SK-N-SH (cell line): ENCODE data around the gene SLC8B1. TPM values are rescaled to one million over a fixed set of nuclear protein-coding genes. Genes with fewer than 3 reads are reported as not detected.

ENCODE experiments used
- CTCF ChIA-PET: fragments of 300-600, 350-600 bp; formaldehyde crosslinking; extraction: SDS; loops from one replicate; lab custom pipeline; 2021; lab: Yijun Ruan, JAX
- POLR2A ChIA-PET: fragments of 350-600 bp; sonication (Branson Sonifier 250); formaldehyde crosslinking; extraction: SDS; loops from one replicate; lab custom pipeline; 2020; ENCODE audit warnings: antibody characterized with exemption, inconsistent platforms; lab: Yijun Ruan, JAX
- DNase-seq: peaks from one replicate; pipeline ENCODE4 v3.0.0; 2012
- H2AFZ ChIP-seq: fragments of 200-600 bp; sonication (generic); 2 replicates; pipeline ENCODE4 v1.8.1; 2016; ENCODE audit warnings: antibody characterized with exemption, mild to moderate bottlenecking, low read depth
- H3F3A ChIP-seq: fragments of 200-600 bp; sonication (generic); replicated peaks from 2 replicates; pipeline ENCODE3; 2016; ENCODE audit warnings: antibody characterized with exemption, mild to moderate bottlenecking; ENCODE audit not compliant: insufficient read depth
- H3K27ac ChIP-seq, 2 experiments: fragments of 200-500 bp in 1 of 2; fragments of 200-600 bp in 1 of 2; sonication (Bioruptor generic) in 1 of 2; sonication (generic), shearing (Covaris generic) in 1 of 2; 2 replicates each; pipeline versions ENCODE4 v1.5.1 to v1.6.1; 2014 to 2016; ENCODE audit warnings: low read depth in 2 of 2, inconsistent platforms in 1 of 2, low read length in 1 of 2, mild to moderate bottlenecking in 1 of 2, mixed read lengths in 1 of 2
- H3K27me3 ChIP-seq: fragments of 200-600 bp; sonication (generic), shearing (Covaris generic); 2 replicates; pipeline ENCODE4 v1.6.1; 2016; ENCODE audit warnings: mixed run types; ENCODE audit not compliant: insufficient read depth
- H3K36me3 ChIP-seq, 2 experiments: fragments of 200-500 bp in 1 of 2; fragments of 200-600 bp in 1 of 2; sonication (Bioruptor generic) in 1 of 2; sonication (generic) in 1 of 2; replicated peaks in 1 of 2; 2 replicates each; pipeline versions ENCODE3 to v1.5.1; 2014 to 2016; ENCODE audit warnings: low read length in 1 of 2, mild to moderate bottlenecking in 1 of 2; ENCODE audit not compliant: insufficient read depth in 2 of 2, control insufficient read depth in 1 of 2
- H3K4me1 ChIP-seq, 2 experiments: fragments of 200-500 bp in 1 of 2; fragments of 200-600 bp in 1 of 2; sonication (Bioruptor generic) in 1 of 2; sonication (generic), shearing (Covaris generic) in 1 of 2; 2 replicates each; pipeline versions ENCODE4 v1.5.1 to v1.6.1; 2014 to 2016; ENCODE audit warnings: low read depth in 1 of 2, low read length in 1 of 2, mixed run types in 1 of 2; ENCODE audit not compliant: insufficient read depth in 2 of 2, control insufficient read depth in 1 of 2
- H3K4me2 ChIP-seq: fragments of 200-600 bp; sonication (generic), shearing (Covaris generic); 2 replicates; pipeline ENCODE4 v1.6.1; 2017; ENCODE audit warnings: mixed run types
- H3K4me3 ChIP-seq, 2 experiments: fragments of 200-500 bp in 1 of 2; fragments of 200-600 bp in 1 of 2; sonication (Bioruptor generic) in 1 of 2; sonication (generic), shearing (Covaris generic) in 1 of 2; 2 replicates each; pipeline versions ENCODE4 v1.5.1 to v1.8.1; 2014 to 2016; ENCODE audit warnings: low read depth in 2 of 2, inconsistent platforms in 1 of 2, low read length in 1 of 2, mild to moderate bottlenecking in 1 of 2, mixed read lengths in 1 of 2, moderate library complexity in 1 of 2
- H3K79me2 ChIP-seq: fragments of 200-600 bp; sonication (generic); 2 replicates; pipeline ENCODE4 v1.8.1; 2017; ENCODE audit warnings: mild to moderate bottlenecking; ENCODE audit not compliant: insufficient read depth
- H3K9ac ChIP-seq: fragments of 200-600 bp; sonication (generic); 2 replicates; pipeline ENCODE4 v1.6.1; 2017; ENCODE audit warnings: mixed run types
- H3K9me2 ChIP-seq: fragments of 200-600 bp; sonication (generic); 2 replicates; pipeline ENCODE4 v1.6.1; 2017; ENCODE audit warnings: mixed run types
- H3K9me3 ChIP-seq: fragments of 200-600 bp; sonication (generic); 2 replicates; pipeline ENCODE4 v1.6.1; 2017; ENCODE audit warnings: mixed run types, mild to moderate bottlenecking, moderate library complexity
- H4K20me1 ChIP-seq: fragments of 200-600 bp; sonication (generic); 2 replicates; pipeline ENCODE4 v1.6.1; 2017; ENCODE audit warnings: mild to moderate bottlenecking, mixed run types; ENCODE audit not compliant: insufficient read depth
- CTCF ChIP-seq: fragments of 200-600 bp; sonication (generic); IDR thresholded peaks from 2 replicates; pipeline ENCODE4 v1.6.1; 2017; ENCODE audit warnings: antibody characterized with exemption, mild to moderate bottlenecking, moderate library complexity
- ELF1 ChIP-seq: IDR thresholded peaks from 2 replicates; pipeline ENCODE4 v1.4.0; 2012
- FOSL2 ChIP-seq: IDR thresholded peaks from 2 replicates; pipeline ENCODE4 v1.4.0; 2012; ENCODE audit warnings: low read depth, mild to moderate bottlenecking, moderate library complexity, borderline replicate concordance
- FOXJ3 ChIP-seq: sonication (generic); formaldehyde crosslinking; IDR thresholded peaks from 2 replicates; pipeline ENCODE4 v1.5.1; 2020; ENCODE audit warnings: mild to moderate bottlenecking, missing genetic modification reagents
- FOXM1 ChIP-seq: IDR thresholded peaks from 2 replicates; pipeline ENCODE4 v1.4.0; 2012; ENCODE audit warnings: low read depth, mild to moderate bottlenecking
- MAX ChIP-seq: IDR thresholded peaks from 2 replicates; pipeline ENCODE4 v1.4.0; 2012; ENCODE audit warnings: low read depth
- MEF2A ChIP-seq: IDR thresholded peaks from 2 replicates; pipeline ENCODE4 v1.4.0; 2012; ENCODE audit warnings: low read depth, borderline replicate concordance
- MXI1 ChIP-seq: IDR thresholded peaks from 2 replicates; pipeline ENCODE4 v1.6.1; 2012; ENCODE audit warnings: mild to moderate bottlenecking, low read depth, low read length, improper control_type of control experiment
- NRF1 ChIP-seq: IDR thresholded peaks from 2 replicates; pipeline ENCODE4 v1.6.1; 2012; ENCODE audit warnings: low read depth, mild to moderate bottlenecking, low read length
- PBX3 ChIP-seq: IDR thresholded peaks from 2 replicates; pipeline ENCODE4; 2012
- REST ChIP-seq: IDR thresholded peaks from 2 replicates; pipeline ENCODE4 v1.6.1; 2012; ENCODE audit warnings: mild to moderate bottlenecking, low read depth, low read length, moderate library complexity
- RFX5 ChIP-seq: IDR thresholded peaks from 2 replicates; pipeline ENCODE4 v1.6.1; 2012; ENCODE audit warnings: mild to moderate bottlenecking, improper control_type of control experiment, low read length
- RXRA ChIP-seq: IDR thresholded peaks from 2 replicates; pipeline ENCODE4 v1.4.0; 2012; ENCODE audit warnings: low read depth, mild to moderate bottlenecking, borderline replicate concordance
- USF1 ChIP-seq: IDR thresholded peaks from 2 replicates; pipeline ENCODE4 v1.4.0; 2012; ENCODE audit warnings: low read depth, borderline replicate concordance
- USF2 ChIP-seq: fragments of 150-350 bp; IDR thresholded peaks from 2 replicates; pipeline ENCODE4 v1.6.1; 2017; ENCODE audit warnings: antibody characterized with exemption, low read length, low read depth, borderline replicate concordance
- YY1 ChIP-seq: IDR thresholded peaks from 2 replicates; pipeline ENCODE4 v1.4.0; 2012; ENCODE audit warnings: low read depth, mild to moderate bottlenecking
- WGBS: methylation state at CpG from one replicate; pipeline ENCODE4 v1.1.6; 2017; ENCODE audit warnings: low lambda C conversion rate; 5-methylcytosine and 5-hydroxymethylcytosine counted together
- polyA plus RNA-seq, 3 experiments: library from polyadenylated mRNA; depleted of rRNA; stranded (reverse); fragments of >200 nt; gene quantifications; 2 replicates each; pipeline ENCODE4 v1.2.3, GENCODE V29; 2012

SLC8B1 gene
- polyA plus RNA-seq, 1 of the 3 experiments (the other 2 are of a cell fraction), result 12.0 TPM

- CTCF ChIA-PET, result no interaction called here
- no peaks in the 10 kb centered on the region for H3K9me3 ChIP-seq
- H3K27me3 ChIP-seq, result no peaks in the 10 kb centered on the region
- POLR2A ChIA-PET, result no interaction called here
- H3K4me3 ChIP-seq, result no peak overlapping the region
- 80% methylated on average over 5 of the region's 7 CpGs for WGBS
- no peak for TF ChIP-seq PBX3
- no peak for TF ChIP-seq MXI1
- no peak for TF ChIP-seq CTCF
- TF ChIP-seq FOSL2, result no peak
- no peak for TF ChIP-seq MEF2A
- no peak for TF ChIP-seq RXRA
- no peak for TF ChIP-seq FOXM1
- no peak for TF ChIP-seq ELF1
- TF ChIP-seq REST, result no peak
- TF ChIP-seq RFX5, result no peak
- no peak for TF ChIP-seq YY1
- TF ChIP-seq USF1, result no peak
- TF ChIP-seq FOXJ3, result no peak
- TF ChIP-seq USF2, result no peak
- TF ChIP-seq MAX, result no peak
- TF ChIP-seq NRF1, result no peak
- H3K4me2 ChIP-seq, result no peak overlapping the region
- no peak overlapping the region for H3K27ac ChIP-seq
- H4K20me1 ChIP-seq, result no peaks in the 10 kb centered on the region; the same call in 1 of the 2 replicates
- no peaks in the 10 kb centered on the region for H3K79me2 ChIP-seq
- peaks cover 4 to 6% of the 10 kb centered on the region in 2 experiments for H3K36me3 ChIP-seq
- no peaks in the 10 kb centered on the region for H3K9me2 ChIP-seq
- no peaks in the 10 kb centered on the region for H3F3A ChIP-seq
- H3K9ac ChIP-seq, result no peak overlapping the region
- H3K4me1 ChIP-seq, result no peaks in the 10 kb centered on the region
- no peak overlapping the region for H2AFZ ChIP-seq
- no peak for DNase-seq
These were observed 36.2 kb upstream of the SLC8B1 start for GRCh38 chr12:113370923-113371682.
